HG03442 (cell line): ENCODE measurements around the gene NEK7.

Experiments
- ATAC-seq: cut with Tn5 transposase; IDR thresholded peaks from one replicate; pipeline ENCODE4 v1.9.1; 2021; ENCODE audit warnings: mild to moderate bottlenecking, moderate library complexity; ENCODE audit not compliant: unreplicated experiment

The NEK7 gene

GRCh38 chr1:198330982-198331615, 174.3 kb downstream of the NEK7 start:
- ATAC-seq = no peak

- no peak for ATAC-seq
These were observed 176.9 kb downstream of the NEK7 start for GRCh38 chr1:198333744-198334143.

GRCh38 chr1:198335663-198336062, 178.9 kb downstream of the NEK7 start:
- ATAC-seq = no peak

GRCh38 chr1:198337886-198338285, 181.1 kb downstream of the NEK7 start:
- ATAC-seq = no peak

- no peak for ATAC-seq
These were observed 183.3 kb downstream of the NEK7 start for GRCh38 chr1:198340139-198340538.

GRCh38 chr1:198346178-198346577, 189.4 kb downstream of the NEK7 start:
- ATAC-seq = no peak

GRCh38 chr1:198350456-198350855, 193.7 kb downstream of the NEK7 start:
- ATAC-seq = no peak

- ATAC-seq = peak; percentile 92
These were observed 196.3 kb downstream of the NEK7 start for GRCh38 chr1:198352975-198353695.

- no peak for ATAC-seq
These were observed 201.1 kb downstream of the NEK7 start for GRCh38 chr1:198357937-198358336.

GRCh38 chr1:198359024-198359653, 202.3 kb downstream of the NEK7 start:
- ATAC-seq = no peak

GRCh38 chr1:198360208-198360729, 203.5 kb downstream of the NEK7 start:
- no peak for ATAC-seq

- no peak for ATAC-seq
These were observed 204.5 kb downstream of the NEK7 start for GRCh38 chr1:198361237-198361767.

GRCh38 chr1:198363625-198364151, 206.9 kb downstream of the NEK7 start:
- ATAC-seq = no peak

GRCh38 chr1:198364471-198364870, 207.7 kb downstream of the NEK7 start:
- ATAC-seq = no peak

- ATAC-seq = no peak
These were observed 210.5 kb downstream of the NEK7 start for GRCh38 chr1:198367296-198367695.

GRCh38 chr1:198370996-198371395, 214.2 kb downstream of the NEK7 start:
- no peak for ATAC-seq
